Measurements from ENCODE around the gene GALNS. TPM values are rescaled to one million over a fixed set of nuclear protein-coding genes. Genes with fewer than 3 reads are reported as not detected.

Gene GALNS
- total and polyA plus RNA-seq, 2 of the 4 experiments (the other 2 are of a cell fraction): 7.2 to 32.5 TPM

DNA sequence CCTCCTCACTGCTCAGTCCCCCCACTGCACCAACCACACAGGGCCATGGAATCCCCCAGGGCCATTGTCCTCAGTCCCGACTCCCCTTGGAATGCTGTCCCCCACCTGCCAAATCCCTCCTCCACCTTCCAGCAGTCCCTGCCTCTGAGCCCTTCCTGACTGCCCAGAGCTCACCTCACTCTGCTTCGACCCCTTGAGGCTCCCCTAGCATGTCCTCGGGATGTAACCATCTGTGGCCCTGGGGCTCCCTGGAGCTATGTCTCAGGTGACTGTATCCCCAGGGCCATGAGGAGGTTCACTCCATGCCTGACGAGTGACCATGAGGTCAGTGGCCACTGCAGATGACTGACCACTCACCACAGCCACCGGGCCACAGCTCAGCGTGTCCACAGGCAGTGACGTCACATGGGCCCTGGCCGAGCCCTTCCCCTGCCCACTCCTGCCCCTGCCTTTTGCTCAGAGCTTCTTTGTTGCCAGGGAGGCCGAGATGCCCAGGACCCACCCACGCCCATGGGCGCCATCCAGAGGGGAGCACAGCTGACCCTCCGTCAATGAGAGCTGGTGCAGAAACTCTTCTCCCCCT is 64.0 kb downstream of the GALNS start:
- no peak overlapping the region for H3K4me2 ChIP-seq (ENCODE audit: low read depth, low read length)
- intact Hi-C loops (cut with micrococcal nuclease): no loop called here
- H4K20me1 ChIP-seq (ENCODE audit: insufficient read depth, low read length): no peaks in the 10 kb centered on the region; the same call in 1 of the 2 replicates
- POLR2A ChIA-PET (ENCODE audit: unreplicated experiment): no interaction called here
- H3K4ac ChIP-seq (ENCODE audit: low read depth, low read length): no peak overlapping the region
- no peaks in the 10 kb centered on the region for H3K36me3 ChIP-seq (ENCODE audit: control insufficient read depth, insufficient read depth, low read length)
- 89% methylated on average over 6 of the region's 12 CpGs; no CpG with 5 or more reads in 1 of the 2 experiments for WGBS, 2 experiments (ENCODE audit: extremely low coverage in 2 of 2, insufficient read length in 1 of 2)
- H3K18ac ChIP-seq (ENCODE audit: low read depth, low read length): no peak overlapping the region
- no peak overlapping the region for H3K14ac ChIP-seq (replicated peaks; ENCODE audit: low read depth, low read length)
- CTCF ChIA-PET: no interaction called here
- H3K4me1 ChIP-seq (ENCODE audit: control insufficient read depth, insufficient read depth, low read length): peaks cover 6% of the 10 kb centered on the region
- no peak overlapping the region for H4K8ac ChIP-seq (ENCODE audit: low read depth in 2 of 2, low read length in 2 of 2)
- no peaks in the 10 kb centered on the region for H3K79me1 ChIP-seq (ENCODE audit: low read depth in 1 of 2, low read length in 2 of 2)
- H4K91ac ChIP-seq (ENCODE audit: insufficient read depth, low read depth, low read length): no peak overlapping the region
- H2AK9ac ChIP-seq (replicated peaks; ENCODE audit: low read depth, low read length, poor library complexity): no peak overlapping the region
- TF ChIP-seq SMC3 (IDR thresholded peaks at IDR 0.05; ENCODE audit: low read depth, low read length) (no peak), FOS (IDR thresholded peaks at IDR 0.05; ENCODE audit: low read depth, low read length) (no peak), POLR2A (IDR thresholded peaks at IDR 0.05; ENCODE audit: low read depth, low read length) (no peak), RCOR1 (IDR thresholded peaks at IDR 0.05; ENCODE audit: insufficient replicate concordance, low read length) (no peak), CEBPB (IDR thresholded peaks at IDR 0.05; ENCODE audit: low read depth, low read length) (no peak), CHD1 (IDR thresholded peaks at IDR 0.05; ENCODE audit: low read depth, low read length) (no peak), MAFK (IDR thresholded peaks at IDR 0.05; ENCODE audit: low read depth, low read length) (no peak), NFE2L2 (IDR thresholded peaks at IDR 0.05; ENCODE audit: low read depth, low read length) (no peak), MAZ (IDR thresholded peaks at IDR 0.05; ENCODE audit: borderline replicate concordance, low read depth, low read length) (no peak), RAD21 (IDR thresholded peaks at IDR 0.05; ENCODE audit: low read length) (no peak), BHLHE40 (IDR thresholded peaks at IDR 0.05; ENCODE audit: low read depth, low read length) (no peak), MXI1 (IDR thresholded peaks at IDR 0.05; ENCODE audit: borderline replicate concordance, low read depth, low read length) (no peak), RFX5 (IDR thresholded peaks at IDR 0.05; ENCODE audit: low read depth, low read length) (no peak)
- TF ChIP-seq, protein P1, sequence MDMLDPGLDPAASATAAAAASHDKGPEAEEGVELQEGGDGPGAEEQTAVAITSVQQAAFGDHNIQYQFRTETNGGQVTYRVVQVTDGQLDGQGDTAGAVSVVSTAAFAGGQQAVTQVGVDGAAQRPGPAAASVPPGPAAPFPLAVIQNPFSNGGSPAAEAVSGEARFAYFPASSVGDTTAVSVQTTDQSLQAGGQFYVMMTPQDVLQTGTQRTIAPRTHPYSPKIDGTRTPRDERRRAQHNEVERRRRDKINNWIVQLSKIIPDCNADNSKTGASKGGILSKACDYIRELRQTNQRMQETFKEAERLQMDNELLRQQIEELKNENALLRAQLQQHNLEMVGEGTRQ (IDR thresholded peaks at IDR 0.05; ENCODE audit: low read depth, low read length): no peak
- TF ChIP-seq, protein P2, sequence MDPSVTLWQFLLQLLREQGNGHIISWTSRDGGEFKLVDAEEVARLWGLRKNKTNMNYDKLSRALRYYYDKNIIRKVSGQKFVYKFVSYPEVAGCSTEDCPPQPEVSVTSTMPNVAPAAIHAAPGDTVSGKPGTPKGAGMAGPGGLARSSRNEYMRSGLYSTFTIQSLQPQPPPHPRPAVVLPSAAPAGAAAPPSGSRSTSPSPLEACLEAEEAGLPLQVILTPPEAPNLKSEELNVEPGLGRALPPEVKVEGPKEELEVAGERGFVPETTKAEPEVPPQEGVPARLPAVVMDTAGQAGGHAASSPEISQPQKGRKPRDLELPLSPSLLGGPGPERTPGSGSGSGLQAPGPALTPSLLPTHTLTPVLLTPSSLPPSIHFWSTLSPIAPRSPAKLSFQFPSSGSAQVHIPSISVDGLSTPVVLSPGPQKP (IDR thresholded peaks at IDR 0.05; ENCODE audit: borderline replicate concordance, low read depth, low read length): no peak
- TF ChIP-seq, protein P3, sequence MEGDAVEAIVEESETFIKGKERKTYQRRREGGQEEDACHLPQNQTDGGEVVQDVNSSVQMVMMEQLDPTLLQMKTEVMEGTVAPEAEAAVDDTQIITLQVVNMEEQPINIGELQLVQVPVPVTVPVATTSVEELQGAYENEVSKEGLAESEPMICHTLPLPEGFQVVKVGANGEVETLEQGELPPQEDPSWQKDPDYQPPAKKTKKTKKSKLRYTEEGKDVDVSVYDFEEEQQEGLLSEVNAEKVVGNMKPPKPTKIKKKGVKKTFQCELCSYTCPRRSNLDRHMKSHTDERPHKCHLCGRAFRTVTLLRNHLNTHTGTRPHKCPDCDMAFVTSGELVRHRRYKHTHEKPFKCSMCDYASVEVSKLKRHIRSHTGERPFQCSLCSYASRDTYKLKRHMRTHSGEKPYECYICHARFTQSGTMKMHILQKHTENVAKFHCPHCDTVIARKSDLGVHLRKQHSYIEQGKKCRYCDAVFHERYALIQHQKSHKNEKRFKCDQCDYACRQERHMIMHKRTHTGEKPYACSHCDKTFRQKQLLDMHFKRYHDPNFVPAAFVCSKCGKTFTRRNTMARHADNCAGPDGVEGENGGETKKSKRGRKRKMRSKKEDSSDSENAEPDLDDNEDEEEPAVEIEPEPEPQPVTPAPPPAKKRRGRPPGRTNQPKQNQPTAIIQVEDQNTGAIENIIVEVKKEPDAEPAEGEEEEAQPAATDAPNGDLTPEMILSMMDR (conservative IDR thresholded peaks at IDR 0.05; ENCODE audit: low read depth, low read length): no peak
- no peak overlapping the region for H2BK5ac ChIP-seq (ENCODE audit: low read depth, low read length, poor library complexity, severe bottlenecking)
- no peak overlapping the region for H3K56ac ChIP-seq (ENCODE audit: extremely low read depth, insufficient read depth, low read length)
- H3K9ac ChIP-seq (ENCODE audit: low read depth, low read length): no peak overlapping the region
- peak overlapping the region; percentile 28; the same call in 1 of the 2 replicates for H2AK5ac ChIP-seq (ENCODE audit: low read depth, low read length)
- dilution Hi-C loops (cut with HindIII; ENCODE audit: low sequenced_read_pairs, unreplicated experiment): no loop called here
- ATAC-seq (ENCODE audit: low read depth) (no peak), DNase-seq (no peak)
- H3K23ac ChIP-seq (ENCODE audit: low read depth, low read length): no peak overlapping the region
- H4K5ac ChIP-seq (ENCODE audit: low read depth, low read length): no peak overlapping the region
- in situ Hi-C loops (cut with MboI; ENCODE audit: low sequenced_read_pairs): no loop called here
- no peak overlapping the region for H2BK15ac ChIP-seq (ENCODE audit: low read depth, low read length)
- H3K4me3 ChIP-seq (ENCODE audit: insufficient read depth, low read depth, low read length): no peak overlapping the region
- no peak overlapping the region for H3K27ac ChIP-seq (ENCODE audit: insufficient read depth, low read length)
- H2AFZ ChIP-seq (replicated peaks; ENCODE audit: low read length, poor library complexity): peak overlapping the region; percentile 2
- no peaks in the 10 kb centered on the region for H3K9me1 ChIP-seq (ENCODE audit: insufficient read depth, low read length)
- peaks cover 2% of the 10 kb centered on the region; the same call in 1 of the 2 replicates for H3K27me3 ChIP-seq (ENCODE audit: control insufficient read depth, insufficient read depth, low read length)
- peak overlapping the region; percentile 32; the same call in 1 of the 2 replicates for H2BK120ac ChIP-seq (ENCODE audit: low read depth, low read length)
- H3K9me3 ChIP-seq (ENCODE audit: control insufficient read depth, insufficient read depth, low read length): no peaks in the 10 kb centered on the region
- BruUV-seq (replicated peaks): no TSS peak
- H2BK20ac ChIP-seq (ENCODE audit: low read depth, low read length): no peak overlapping the region

All from IMR-90 (cell line).